Ovary (tissue), 9 donors: Measurements from ENCODE around the gene PIP5K1B. TPM values are rescaled to one million over a fixed set of nuclear protein-coding genes. Genes with fewer than 3 reads are reported as not detected.

Experiments
- DNase-seq, 5 donors: peaks; one replicate each; pipeline ENCODE4 v3.0.0-alpha.2; 2019 to 2020
- H3K27ac ChIP-seq, 2 donors: fragments of 200-600 bp; one replicate each; pipeline versions ENCODE4 v1.5.1 to v1.8.0; 2019 to 2022
- H3K27me3 ChIP-seq: fragments of 200-600 bp; one replicate; pipeline ENCODE4 v1.8.0; 2022
- H3K36me3 ChIP-seq: fragments of 200-600 bp; sonication (generic); one replicate; pipeline ENCODE4 v1.5.1; 2019
- H3K4me1 ChIP-seq: one replicate; pipeline ENCODE4 v1.8.1; 2013; ENCODE audit warnings: mild to moderate bottlenecking, moderate library complexity; ENCODE audit not compliant: insufficient read depth
- H3K4me3 ChIP-seq: fragments of 200-600 bp; sonication (generic); one replicate; pipeline ENCODE4 v1.5.1; 2017
- H3K9me3 ChIP-seq, 2 donors: fragments of 200-600 bp in 1 of 2; sonication (generic) in 1 of 2; one replicate each; pipeline versions ENCODE4 v1.5.1 to v1.8.1; 2013 to 2019; ENCODE audit warnings: mild to moderate bottlenecking in 1 of 2, moderate library complexity in 1 of 2
- EP300 ChIP-seq: sonication (generic); formaldehyde crosslinking; IDR thresholded peaks from one replicate; pipeline ENCODE4 v1.6.1; 2017; ENCODE audit warnings: antibody characterized with exemption
- POLR2A ChIP-seq: fragments of 450-650 bp; IDR thresholded peaks from one replicate; pipeline ENCODE4 v1.6.1; 2017; ENCODE audit warnings: antibody characterized with exemption, mild to moderate bottlenecking, moderate library complexity
- WGBS, 3 donors: extraction: QIAGEN DNeasy Blood & Tissue Kit in 1 of 3; methylation state at CpG; one replicate each; pipeline versions ENCODE4 v1.1.5 to v1.1.7; 2013 to 2017; 5-methylcytosine and 5-hydroxymethylcytosine counted together
- intact Hi-C, 4 donors: fragments of 100-400 bp; cut with DNase I; formaldehyde crosslinking; loops; one replicate each; pipeline versions ENCODE4 v1.11.0 to v1.15.1; 2022 to 2023
- polyA plus RNA-seq, 2 donors: library from polyadenylated mRNA; stranded (reverse); fragments of 200-250 nt in 1 of 2; fragments of 350-450 nt in 1 of 2; fragmentation: Illumina TruSeq in 1 of 2; extraction: RNeasy Lipid Tissue Mini Kit (QIAGEN cat#74804) in 1 of 2; gene quantifications; one replicate each; pipeline ENCODE4 v1.2.3, GENCODE V29; 2013 to 2014
- total RNA-seq, 7 donors: library from RNA; depleted of rRNA in 2 of 7; stranded (reverse); fragments of >200 nt in 2 of 7; fragmentation: NEBNext Ultra II Directional in 3 of 7; extraction: Animal tissue kit (Norgen Biotek cat#: 25700) in 3 of 7; gene quantifications; one replicate each; pipeline versions ENCODE4 v1.1.0 to v1.2.4, GENCODE V29; 2016 to 2023
- TF ChIP-seq, protein P1 (sequence below), 3 donors: fragments of 450-650 bp in 2 of 3; fragments of 200-600 bp in 1 of 3; IDR thresholded peaks; one replicate each; pipeline versions ENCODE4 v1.5.1 to v1.8.0; 2016 to 2022; ENCODE audit warnings: antibody characterized with exemption in 3 of 3, mild to moderate bottlenecking in 1 of 3
- donor health status: DM: no; HTN: no; CAD: no; lungs with moderate emphysema.
- donor health status: DM: no; HTN: no; CAD: no.
- donor health status: Bipolar disorder and iron deficiency.
- donor health status: DM: yes; HTN: yes; CAD: no.
- donor health status: DM: no; HTN: no; CAD: no.
- donor health status: DM: yes; HTN: yes; CAD: no.

PIP5K1B gene
- total and polyA plus RNA-seq, 9 donors, result 0.36 to 3.4 (median 1.0) TPM

GRCh38 chr9:68872026-68872501 lies 167.0 kb downstream of the PIP5K1B start:
- intact Hi-C loops, result loop anchor here in 1 of 4 donors (10.0 kb wide), 1 partner anchor 137 kb away; no protein-coding TSS in a partner anchor
- WGBS, 3 donors, result 28 to 41% (median 36%) methylated on average over 8 of the region's 8 CpGs
- Histone ChIP-seq H3K4me1 (peaks cover 1% of the 10 kb centered on the region), H3K4me3 (no peak overlapping the region), H3K36me3 (no peaks in the 10 kb centered on the region), H3K9me3 (no peaks in the 10 kb centered on the region), H3K27me3 (no peaks in the 10 kb centered on the region), H3K27ac (no peak overlapping the region)
- TF ChIP-seq, protein P1, sequence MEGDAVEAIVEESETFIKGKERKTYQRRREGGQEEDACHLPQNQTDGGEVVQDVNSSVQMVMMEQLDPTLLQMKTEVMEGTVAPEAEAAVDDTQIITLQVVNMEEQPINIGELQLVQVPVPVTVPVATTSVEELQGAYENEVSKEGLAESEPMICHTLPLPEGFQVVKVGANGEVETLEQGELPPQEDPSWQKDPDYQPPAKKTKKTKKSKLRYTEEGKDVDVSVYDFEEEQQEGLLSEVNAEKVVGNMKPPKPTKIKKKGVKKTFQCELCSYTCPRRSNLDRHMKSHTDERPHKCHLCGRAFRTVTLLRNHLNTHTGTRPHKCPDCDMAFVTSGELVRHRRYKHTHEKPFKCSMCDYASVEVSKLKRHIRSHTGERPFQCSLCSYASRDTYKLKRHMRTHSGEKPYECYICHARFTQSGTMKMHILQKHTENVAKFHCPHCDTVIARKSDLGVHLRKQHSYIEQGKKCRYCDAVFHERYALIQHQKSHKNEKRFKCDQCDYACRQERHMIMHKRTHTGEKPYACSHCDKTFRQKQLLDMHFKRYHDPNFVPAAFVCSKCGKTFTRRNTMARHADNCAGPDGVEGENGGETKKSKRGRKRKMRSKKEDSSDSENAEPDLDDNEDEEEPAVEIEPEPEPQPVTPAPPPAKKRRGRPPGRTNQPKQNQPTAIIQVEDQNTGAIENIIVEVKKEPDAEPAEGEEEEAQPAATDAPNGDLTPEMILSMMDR (IDR thresholded peaks at IDR 0.05), result no peak
- TF ChIP-seq EP300 (no peak), POLR2A (no peak)
- no peak for DNase-seq

DNA sequence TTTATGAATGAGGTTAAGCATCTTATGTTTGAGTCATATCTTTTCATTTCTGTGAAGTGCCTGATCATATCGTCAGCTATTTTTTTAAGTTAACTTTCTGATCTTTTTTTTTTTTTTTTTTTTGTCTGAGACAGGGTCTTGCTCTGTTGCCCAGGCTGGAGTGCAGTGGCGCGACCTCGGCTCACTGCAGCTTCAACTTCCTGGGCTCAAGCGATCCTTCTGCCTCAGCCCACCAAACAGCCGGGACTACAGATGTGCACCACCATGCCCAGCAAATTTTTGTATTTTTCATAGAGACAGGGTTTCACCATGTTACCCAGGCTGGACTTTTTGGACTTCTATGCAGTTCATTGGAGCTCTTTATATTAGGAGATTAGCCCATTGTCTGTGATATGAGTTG lies 168.1 kb downstream of the PIP5K1B start:
- Histone ChIP-seq H3K4me3 (no peak overlapping the region), H3K9me3 (no peaks in the 10 kb centered on the region), H3K4me1 (peaks cover 1% of the 10 kb centered on the region), H3K27me3 (no peaks in the 10 kb centered on the region), H3K27ac (no peak overlapping the region), H3K36me3 (no peaks in the 10 kb centered on the region)
- no peak for DNase-seq
- TF ChIP-seq EP300, result no peak
- no peak for TF ChIP-seq POLR2A
- TF ChIP-seq, protein P1 (IDR thresholded peaks at IDR 0.05), result no peak
- intact Hi-C loops, result loop anchor here in 1 of 4 donors (10.0 kb wide), 1 partner anchor 138 kb away; no protein-coding TSS in a partner anchor
- WGBS, 3 donors, result 91 to 96% (median 96%) methylated on average over 6 of the region's 6 CpGs

GRCh38 chr9:68876273-68876672 lies 171.2 kb downstream of the PIP5K1B start:
- Histone ChIP-seq H3K4me3 (no peak overlapping the region), H3K27ac (no peak overlapping the region), H3K36me3 (no peaks in the 10 kb centered on the region), H3K4me1 (no peaks in the 10 kb centered on the region), H3K9me3 (no peaks in the 10 kb centered on the region), H3K27me3 (no peaks in the 10 kb centered on the region)
- 63 to 72% (median 66%) methylated on average over 5 of the region's 5 CpGs for WGBS, 3 donors
- TF ChIP-seq EP300, result no peak
- TF ChIP-seq, protein P1 (IDR thresholded peaks at IDR 0.05), result no peak
- no peak for TF ChIP-seq POLR2A
- DNase-seq, result no peak
- intact Hi-C loops, result loop anchor here in 1 of 4 donors (10.0 kb wide), 1 partner anchor 141 kb away; no protein-coding TSS in a partner anchor

DNA sequence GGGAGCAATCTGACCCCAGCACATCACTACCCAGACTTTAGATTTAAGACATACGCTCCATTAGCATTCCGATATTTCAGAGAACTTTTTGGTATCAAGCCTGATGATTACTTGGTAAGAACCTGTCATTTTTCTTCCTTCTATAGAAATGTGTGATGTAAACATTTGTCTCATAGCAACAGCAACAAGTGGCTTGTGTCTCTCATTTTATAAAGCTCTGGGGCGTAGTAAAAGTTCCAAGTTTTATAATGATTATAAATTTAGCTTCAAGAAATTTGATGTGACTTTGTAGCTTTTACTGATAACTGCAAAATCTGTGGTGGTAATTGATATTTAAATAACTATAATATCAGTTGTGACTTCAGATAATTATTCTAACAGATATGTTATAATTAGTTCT lies 171.6 kb downstream of the PIP5K1B start:
- no peak overlapping the region for H3K27ac ChIP-seq
- no peak overlapping the region for H3K4me3 ChIP-seq
- no peak for DNase-seq
- no peaks in the 10 kb centered on the region for H3K4me1 ChIP-seq
- intact Hi-C loops, result loop anchor here in 1 of 4 donors (10.0 kb wide), 1 partner anchor 142 kb away; no protein-coding TSS in a partner anchor
- no peaks in the 10 kb centered on the region for H3K27me3 ChIP-seq
- H3K9me3 ChIP-seq, result no peaks in the 10 kb centered on the region
- 54 to 61% (median 58%) methylated on average over 3 of the region's 3 CpGs for WGBS, 3 donors
- H3K36me3 ChIP-seq, result no peaks in the 10 kb centered on the region
- TF ChIP-seq EP300 (no peak), POLR2A (no peak)
- TF ChIP-seq, protein P1 (IDR thresholded peaks at IDR 0.05), result no peak
